WTC11 (cell line): Measurements from ENCODE around the gene AZIN2.

Experiments
- CTCF ChIP-seq: fragments of 200-600 bp; IDR thresholded peaks from 2 replicates; pipeline ENCODE4 v1.8.0; 2022; ENCODE audit warnings: antibody characterized with exemption
- E2F5 ChIP-seq: sonication (generic); formaldehyde crosslinking; IDR thresholded peaks from 2 replicates; pipeline ENCODE4 v1.8.1; 2022; ENCODE audit warnings: mild to moderate bottlenecking, moderate library complexity, missing genetic modification reagents
- ESRRA ChIP-seq: sonication (generic); formaldehyde crosslinking; IDR thresholded peaks from 2 replicates; pipeline ENCODE4 v1.8.1; 2022; ENCODE audit warnings: mild to moderate bottlenecking, missing genetic modification reagents, borderline replicate concordance
- GRHL2 ChIP-seq: fragments of 250-450 bp; sonication (Bioruptor Pico); IDR thresholded peaks from 2 replicates; pipeline ENCODE4 v1.8.0; 2022; ENCODE audit warnings: mild to moderate bottlenecking, moderate library complexity; ENCODE audit not compliant: insufficient replicate concordance, severe bottlenecking
- IRF1 ChIP-seq: sonication (generic); formaldehyde crosslinking; IDR thresholded peaks from 2 replicates; pipeline ENCODE4 v1.8.0; 2023; ENCODE audit warnings: missing genetic modification reagents
- KAT7 ChIP-seq: sonication (generic); formaldehyde crosslinking; IDR thresholded peaks from 2 replicates; pipeline ENCODE4 v1.8.1; 2023; ENCODE audit warnings: missing genetic modification reagents, mild to moderate bottlenecking, borderline replicate concordance
- MAX ChIP-seq: sonication (generic); formaldehyde crosslinking; IDR thresholded peaks from 2 replicates; pipeline ENCODE4 v1.8.0; 2022; ENCODE audit warnings: mild to moderate bottlenecking, missing genetic modification reagents
- NR1H2 ChIP-seq: sonication (generic); formaldehyde crosslinking; IDR thresholded peaks from 2 replicates; pipeline ENCODE4 v1.9.0; 2021; ENCODE audit warnings: mild to moderate bottlenecking, moderate library complexity, missing genetic modification reagents
- ZBTB43 ChIP-seq: sonication (generic); formaldehyde crosslinking; IDR thresholded peaks from 2 replicates; pipeline ENCODE4 v1.8.1; 2023; ENCODE audit warnings: mild to moderate bottlenecking, missing genetic modification reagents
- ZNF138 ChIP-seq: sonication (generic); formaldehyde crosslinking; conservative IDR thresholded peaks from 2 replicates; pipeline ENCODE4 v1.8.1; 2022; ENCODE audit warnings: mild to moderate bottlenecking, moderate library complexity, missing genetic modification reagents
- ZNF219 ChIP-seq: sonication (generic); formaldehyde crosslinking; IDR thresholded peaks from 2 replicates; pipeline ENCODE4 v1.8.0; 2023; ENCODE audit warnings: missing genetic modification reagents, mild to moderate bottlenecking, borderline replicate concordance
- ZNF263 ChIP-seq: sonication (generic); formaldehyde crosslinking; IDR thresholded peaks from 2 replicates; pipeline ENCODE4 v1.8.1; 2022; ENCODE audit warnings: low read depth, mild to moderate bottlenecking, moderate library complexity, missing genetic modification reagents

GRCh38 chr1:33061834-33062233 is 19.1 kb upstream of the AZIN2 start:
- TF ChIP-seq CTCF, result no peak
- TF ChIP-seq ZNF138 (CRISPR knock-in tag), result no peak
- no peak for TF ChIP-seq ESRRA (CRISPR knock-in tag)
- TF ChIP-seq NR1H2 (CRISPR knock-in tag), result no peak
- no peak for TF ChIP-seq KAT7 (CRISPR knock-in tag)
- TF ChIP-seq ZBTB43 (CRISPR knock-in tag), result no peak
- no peak for TF ChIP-seq IRF1 (CRISPR knock-in tag)
- TF ChIP-seq GRHL2 (CRISPR knock-in tag), result no peak
- no peak for TF ChIP-seq ZNF219 (CRISPR knock-in tag)
- no peak for TF ChIP-seq E2F5 (CRISPR knock-in tag)
- no peak for TF ChIP-seq MAX (CRISPR knock-in tag)
- TF ChIP-seq ZNF263 (CRISPR knock-in tag), result no peak
